Natural killer cell (primary cell): ENCODE results near the gene VIPAS39. TPM values are rescaled to one million over a fixed set of nuclear protein-coding genes. Genes with fewer than 3 reads are reported as not detected.

Source experiments
- ATAC-seq, 3 donors: fragments of 150-1000 bp in 2 of 3; fragments of 200-7000 bp in 1 of 3; cut with Tn5 transposase; 1 replicate in 1 of 3; 2 replicates in 2 of 3; pipeline ENCODE4 v1.10.0; 2021; ENCODE audit warnings: mild to moderate bottlenecking in 2 of 3, moderate library complexity in 2 of 3
- DNase-seq, 2 donors: peaks; one replicate each; pipeline versions ENCODE4 v3.0.0 to v3.0.0-alpha.2; 2013 to 2021; ENCODE audit warnings: mixed read lengths in 1 of 2
- H3K27ac ChIP-seq: one replicate; pipeline ENCODE4 v1.5.1; 2013; ENCODE audit warnings: mild to moderate bottlenecking, low read length
- H3K27me3 ChIP-seq: one replicate; pipeline ENCODE4 v1.6.1; 2013; ENCODE audit warnings: low read length; ENCODE audit not compliant: control insufficient read depth, insufficient read depth
- H3K36me3 ChIP-seq: one replicate; pipeline ENCODE4 v1.6.1; 2013; ENCODE audit warnings: low read length; ENCODE audit not compliant: control insufficient read depth, insufficient read depth
- H3K4me1 ChIP-seq: one replicate; pipeline ENCODE4 v1.6.1; 2013; ENCODE audit warnings: low read length; ENCODE audit not compliant: control insufficient read depth, insufficient read depth
- H3K4me3 ChIP-seq: one replicate; pipeline ENCODE4 v1.5.1; 2013; ENCODE audit warnings: low read length
- H3K9me3 ChIP-seq: one replicate; pipeline ENCODE4 v1.6.1; 2013; ENCODE audit warnings: low read length; ENCODE audit not compliant: control insufficient read depth, insufficient read depth
- H3K27ac Mint-ChIP-seq, 2 donors: one replicate each; pipeline ENCODE4 v1.8.0; 2022; ENCODE audit warnings: mild to moderate bottlenecking in 2 of 2, mixed read lengths in 2 of 2, moderate library complexity in 1 of 2
- H3K27me3 Mint-ChIP-seq, 2 donors: one replicate each; pipeline ENCODE4 v1.8.0; 2022; ENCODE audit warnings: low read depth in 2 of 2, mixed read lengths in 2 of 2
- H3K36me3 Mint-ChIP-seq: one replicate; pipeline ENCODE4 v1.8.0; 2022; ENCODE audit warnings: mixed read lengths
- H3K4me1 Mint-ChIP-seq, 2 donors: one replicate each; pipeline ENCODE4 v1.8.0; 2022; ENCODE audit warnings: mixed read lengths in 2 of 2
- H3K4me3 Mint-ChIP-seq: one replicate; pipeline ENCODE4 v1.8.0; 2022; ENCODE audit warnings: mild to moderate bottlenecking, moderate library complexity, mixed read lengths
- H3K9me3 Mint-ChIP-seq, 2 donors: one replicate each; pipeline ENCODE4 v1.8.0; 2022; ENCODE audit warnings: mixed read lengths in 2 of 2
- CTCF ChIP-seq: fragments of 200-600 bp; IDR thresholded peaks from one replicate; pipeline ENCODE4 v1.8.0; 2022; ENCODE audit warnings: antibody characterized with exemption
- WGBS: methylation state at CpG from one replicate; pipeline ENCODE4 v1.1.7; 2013; ENCODE audit warnings: missing lambda C conversion rate; ENCODE audit not compliant: insufficient coverage; 5-methylcytosine and 5-hydroxymethylcytosine counted together
- intact Hi-C: fragments of 100-400 bp; cut with micrococcal nuclease; formaldehyde crosslinking; loops from one replicate; pipeline ENCODE4 v1.14.2; 2022
- total RNA-seq, 4 donors: library from RNA; stranded (reverse); fragments of 120-200 nt in 1 of 4; gene quantifications; one replicate each; pipeline versions ENCODE4 v1.2.3 to v1.2.4, GENCODE V29; 2013 to 2022

VIPAS39 gene
- total RNA-seq, 3 donors from 2014 or later (not counting 1 experiment from before 2014, with no cell fraction given) = 11.2 to 14.4 (median 13.0) TPM

- no peak overlapping the region for H3K27ac Mint-ChIP-seq
- H3K4me1 ChIP-seq = no peaks in the 10 kb centered on the region
- intact Hi-C loops = no loop called here
- H3K9me3 ChIP-seq = no peaks in the 10 kb centered on the region
- TF ChIP-seq CTCF = no peak
- no peak overlapping the region for H3K27ac ChIP-seq
- no peak overlapping the region for H3K4me3 Mint-ChIP-seq
- H3K27me3 ChIP-seq = no peaks in the 10 kb centered on the region
- no peaks in the 10 kb centered on the region for H3K4me1 Mint-ChIP-seq
- peaks cover 52% of the 10 kb centered on the region for H3K36me3 ChIP-seq
- peaks cover 15% of the 10 kb centered on the region for H3K36me3 Mint-ChIP-seq
- H3K27me3 Mint-ChIP-seq = no peaks in the 10 kb centered on the region
- 90% methylated on average over 2 of the region's 2 CpGs for WGBS
- no peaks in the 10 kb centered on the region for H3K9me3 Mint-ChIP-seq
- ATAC-seq (no peak), DNase-seq (no peak)
- no peak overlapping the region for H3K4me3 ChIP-seq
Measured at GRCh38 chr14:77442196-77442595, 15.2 kb downstream of the VIPAS39 start.

GRCh38 chr14:77439861-77440260, 17.5 kb downstream of the VIPAS39 start:
- peaks cover 68% of the 10 kb centered on the region for H3K36me3 ChIP-seq
- peaks cover 32% of the 10 kb centered on the region for H3K36me3 Mint-ChIP-seq

GRCh38 chr14:77438596-77438995, 18.8 kb downstream of the VIPAS39 start:
- H3K27ac ChIP-seq = no peak overlapping the region
- no peaks in the 10 kb centered on the region for H3K9me3 Mint-ChIP-seq
- intact Hi-C loops = no loop called here
- H3K4me1 Mint-ChIP-seq = no peaks in the 10 kb centered on the region
- H3K36me3 ChIP-seq = peaks cover 71% of the 10 kb centered on the region
- no peak overlapping the region for H3K27ac Mint-ChIP-seq
- no peaks in the 10 kb centered on the region for H3K9me3 ChIP-seq
- no peaks in the 10 kb centered on the region for H3K4me1 ChIP-seq
- DNase-seq = no peak
- no peak overlapping the region for H3K4me3 ChIP-seq
- TF ChIP-seq CTCF = no peak
- ATAC-seq = no peak
- no peaks in the 10 kb centered on the region for H3K27me3 ChIP-seq
- WGBS = no CpG with 5 or more reads among the region's 1 CpG
- H3K27me3 Mint-ChIP-seq = no peaks in the 10 kb centered on the region
- H3K36me3 Mint-ChIP-seq = peaks cover 34% of the 10 kb centered on the region
- H3K4me3 Mint-ChIP-seq = no peak overlapping the region

More at GRCh38 chr14:77439861-77440260, 17.5 kb downstream of the VIPAS39 start:
- Mint-ChIP-seq H3K4me3 (no peak overlapping the region), H3K9me3 (no peaks in the 10 kb centered on the region), H3K4me1 (no peaks in the 10 kb centered on the region), H3K27ac (no peak overlapping the region), H3K27me3 (no peaks in the 10 kb centered on the region)
- Histone ChIP-seq H3K4me3 (no peak overlapping the region), H3K4me1 (no peaks in the 10 kb centered on the region), H3K27ac (no peak overlapping the region), H3K9me3 (no peaks in the 10 kb centered on the region), H3K27me3 (no peaks in the 10 kb centered on the region)
- ATAC-seq = no peak
- TF ChIP-seq CTCF = no peak
- DNase-seq = no peak
- intact Hi-C loops = no loop called here
- 98% methylated on average over 4 of the region's 4 CpGs for WGBS

- 95% methylated on average over 2 of the region's 3 CpGs for WGBS
Measured at GRCh38 chr14:77436042-77436441, 21.4 kb downstream of the VIPAS39 start.

More at GRCh38 chr14:77436042-77436441, 21.4 kb downstream of the VIPAS39 start:
- Histone ChIP-seq H3K9me3 (no peaks in the 10 kb centered on the region), H3K27ac (no peak overlapping the region), H3K27me3 (no peaks in the 10 kb centered on the region), H3K4me1 (no peaks in the 10 kb centered on the region), H3K36me3 (peaks cover 60% of the 10 kb centered on the region), H3K4me3 (no peak overlapping the region)
- intact Hi-C loops = no loop called here
- TF ChIP-seq CTCF = no peak
- Mint-ChIP-seq H3K4me3 (no peak overlapping the region), H3K36me3 (peaks cover 29% of the 10 kb centered on the region), H3K27ac (no peak overlapping the region), H3K9me3 (no peaks in the 10 kb centered on the region), H3K4me1 (no peaks in the 10 kb centered on the region), H3K27me3 (no peaks in the 10 kb centered on the region)
- ATAC-seq (no peak), DNase-seq (no peak)
